DMS79 (cell line): ENCODE results near the gene IMMP2L.
"Not testable (repeated sequence)": the region's sequence is repeated elsewhere in the genome, so short reads cannot be mapped to it uniquely, and the experiment has no call there.

Experiments used
- DNase-seq: peaks from one replicate; lab custom pipeline; 2025; lab: John Stamatoyannopoulos, UW

The IMMP2L gene

GRCh38 chr7:110988890-110989501 is 573.3 kb downstream of the IMMP2L start:
- no peak for DNase-seq

DNA sequence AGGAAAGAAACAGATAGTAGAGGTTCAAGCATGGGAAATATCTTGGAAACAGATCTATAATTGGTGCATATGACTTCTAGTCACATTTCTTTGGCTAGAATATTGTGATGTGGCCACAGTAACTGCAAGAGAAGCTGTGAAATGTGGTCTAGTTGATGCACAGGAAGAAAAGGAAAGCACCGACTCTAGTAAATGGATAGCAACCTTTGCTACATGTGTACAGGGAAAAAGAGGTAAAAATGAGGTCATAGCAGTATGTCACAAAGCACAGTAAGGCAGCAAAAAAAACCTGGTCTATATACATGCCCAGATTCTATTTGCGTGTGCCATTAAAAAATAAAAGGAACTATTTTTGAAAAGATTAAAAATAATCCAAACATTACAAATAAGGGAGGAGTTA is 573.9 kb downstream of the IMMP2L start:
- DNase-seq = no peak

GRCh38 chr7:110987127-110987693 is 575.1 kb downstream of the IMMP2L start:
- no peak for DNase-seq

DNA sequence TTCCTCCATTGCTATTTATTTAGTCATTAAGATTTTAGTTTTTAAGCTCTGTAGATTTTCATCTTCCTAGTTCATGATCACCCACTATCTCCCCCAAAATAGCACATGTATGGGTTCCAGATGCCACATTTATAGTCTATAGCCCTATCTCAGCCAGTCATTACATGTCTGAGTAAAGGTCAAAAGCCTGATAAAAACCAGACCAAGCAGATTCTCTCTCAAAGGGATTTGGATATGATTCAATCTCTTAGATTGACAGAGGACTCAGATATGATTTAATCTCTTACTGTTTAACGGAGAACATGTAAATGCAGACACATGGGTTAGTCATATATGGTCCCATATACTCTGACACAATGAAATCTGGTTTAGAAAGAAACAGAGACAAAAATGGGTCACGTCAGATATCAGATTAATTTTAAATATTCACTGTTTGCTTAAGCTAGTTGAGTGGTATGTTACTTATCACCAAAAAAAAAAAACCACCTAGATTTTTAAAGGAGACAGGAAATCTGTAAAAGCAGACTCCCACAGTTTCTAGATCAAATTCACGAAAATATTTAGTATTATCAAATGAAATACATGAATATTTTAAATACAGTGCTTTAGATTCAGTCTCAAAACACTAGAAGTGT is 578.4 kb downstream of the IMMP2L start:
- DNase-seq = no peak

- no peak for DNase-seq
These were observed 585.1 kb downstream of the IMMP2L start for GRCh38 chr7:110977127-110977737.

DNA sequence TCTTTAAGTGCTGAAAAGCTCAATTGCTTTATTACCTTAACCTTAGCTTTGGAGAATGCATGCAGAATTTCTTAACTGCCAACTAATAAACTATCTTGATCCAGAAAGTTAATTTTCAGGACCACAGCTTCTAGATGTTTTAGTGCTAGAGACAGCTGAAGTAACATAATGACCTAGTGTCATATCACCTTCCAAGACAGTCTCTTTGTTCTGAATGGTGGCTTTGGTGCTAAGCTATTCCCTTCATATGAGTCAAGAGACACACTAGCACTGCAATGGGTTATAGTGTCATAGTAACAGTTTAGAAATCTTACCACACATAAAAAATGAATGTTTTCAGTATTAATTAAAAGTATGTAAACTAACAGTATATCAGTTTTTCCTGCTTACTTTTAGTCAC is 586.8 kb downstream of the IMMP2L start:
- no peak for DNase-seq

DNA sequence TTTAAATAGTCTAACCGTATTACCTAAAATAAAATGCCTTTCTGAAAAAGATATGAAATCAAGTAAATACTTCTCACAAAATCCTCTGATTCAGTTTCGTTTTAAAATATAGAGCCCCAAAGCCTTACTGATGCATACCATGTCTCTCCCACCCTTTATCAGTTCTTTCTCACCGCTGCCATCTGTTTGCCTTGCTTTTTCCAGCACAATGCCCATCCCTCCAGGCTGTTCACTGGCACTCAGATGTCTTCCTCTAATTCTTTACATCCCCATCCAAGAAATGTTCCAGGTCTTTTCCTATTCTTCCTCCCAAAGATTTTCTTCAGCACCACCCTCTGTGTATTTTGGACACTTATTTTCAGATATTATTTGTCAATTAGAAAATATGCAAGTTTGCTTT is 587.9 kb downstream of the IMMP2L start:
- DNase-seq = no peak

DNA sequence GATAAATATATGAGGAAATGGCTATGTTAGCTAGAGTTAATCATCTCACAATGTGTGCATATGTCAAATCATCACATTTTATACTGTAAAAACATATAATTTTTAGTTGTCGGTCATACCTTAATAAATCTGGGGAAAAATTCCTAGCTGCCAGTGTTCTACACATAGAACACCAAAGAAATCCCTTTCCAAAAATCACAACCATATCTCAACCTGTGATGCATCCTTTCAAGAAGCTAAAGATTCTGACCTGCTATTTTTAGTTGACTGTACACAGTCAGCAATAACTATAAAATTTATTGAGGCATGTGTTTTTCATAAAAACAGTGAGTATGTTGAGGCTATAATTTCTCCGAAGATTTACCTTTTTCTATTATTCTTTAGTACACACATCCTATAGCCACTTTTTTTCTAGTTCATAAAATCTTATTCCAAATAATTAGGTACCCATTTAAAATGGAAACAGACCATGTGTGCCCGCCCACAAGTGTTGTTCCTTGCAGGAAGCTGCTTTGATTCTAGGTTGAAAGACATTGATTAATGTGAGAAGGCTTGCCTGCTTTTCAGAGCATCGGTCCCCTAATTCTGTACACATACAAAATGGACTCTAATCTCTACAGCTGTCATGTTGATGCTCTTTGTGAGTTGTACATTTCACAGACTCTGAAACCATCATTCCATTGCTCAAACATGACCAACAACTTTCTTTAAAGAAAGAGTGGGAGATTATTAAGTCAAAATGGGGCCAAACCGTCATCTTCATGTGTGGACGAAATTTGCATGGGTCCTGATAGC is 588.9 kb downstream of the IMMP2L start:
- DNase-seq = no peak

DNA sequence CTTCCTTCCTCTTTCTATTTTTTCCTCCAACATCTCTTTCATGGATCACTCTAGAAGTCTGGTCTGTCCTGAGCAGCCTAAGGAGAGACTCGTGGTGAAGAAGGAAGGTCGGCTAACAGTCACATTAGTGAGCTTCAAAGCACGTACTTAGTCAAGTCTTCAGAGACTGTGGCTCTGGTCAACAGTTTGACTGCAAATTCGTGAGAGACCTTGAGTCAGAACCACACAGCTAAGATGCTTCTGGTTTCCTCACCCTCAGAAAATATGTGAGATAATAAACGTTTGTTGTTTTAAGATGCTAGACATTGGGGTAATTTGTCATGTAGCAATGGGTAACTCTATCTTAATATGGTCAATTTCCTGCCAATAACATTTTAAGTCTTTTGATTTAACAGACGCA is 597.5 kb downstream of the IMMP2L start:
- no peak for DNase-seq

- DNase-seq = no peak
These were observed 599.5 kb downstream of the IMMP2L start for GRCh38 chr7:110962826-110963225.

- no peak for DNase-seq
These were observed 599.9 kb downstream of the IMMP2L start for GRCh38 chr7:110962374-110962773.

GRCh38 chr7:110960811-110961210 is 601.5 kb downstream of the IMMP2L start:
- DNase-seq = no peak

GRCh38 chr7:110948280-110948679 is 614.0 kb downstream of the IMMP2L start:
- DNase-seq = no peak

- DNase-seq = no peak
These were observed 614.9 kb downstream of the IMMP2L start for GRCh38 chr7:110947408-110947807.

- DNase-seq = no peak
These were observed 617.2 kb downstream of the IMMP2L start for GRCh38 chr7:110944966-110945644.

DNA sequence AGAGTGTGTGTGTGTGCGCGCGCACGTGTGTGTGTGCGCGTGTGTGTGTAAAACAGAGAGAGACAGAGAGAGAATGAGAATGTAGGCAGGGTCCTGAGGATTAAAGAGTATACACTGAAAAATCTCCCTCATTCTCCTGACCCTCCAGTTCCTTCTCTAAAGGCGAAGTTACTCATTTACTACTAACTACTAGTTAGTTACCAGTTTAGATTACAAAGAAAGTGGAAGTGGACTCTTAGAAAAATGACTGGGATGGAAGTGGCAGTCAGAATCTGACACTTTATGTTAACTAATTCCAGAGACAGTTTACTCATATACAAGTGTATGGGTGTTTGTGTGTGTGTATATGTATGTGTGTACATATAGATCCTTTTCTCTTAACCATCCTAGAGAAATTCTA is 617.8 kb downstream of the IMMP2L start:
- DNase-seq = no peak

- no peak for DNase-seq
These were observed 618.5 kb downstream of the IMMP2L start for GRCh38 chr7:110943701-110944345.

DNA sequence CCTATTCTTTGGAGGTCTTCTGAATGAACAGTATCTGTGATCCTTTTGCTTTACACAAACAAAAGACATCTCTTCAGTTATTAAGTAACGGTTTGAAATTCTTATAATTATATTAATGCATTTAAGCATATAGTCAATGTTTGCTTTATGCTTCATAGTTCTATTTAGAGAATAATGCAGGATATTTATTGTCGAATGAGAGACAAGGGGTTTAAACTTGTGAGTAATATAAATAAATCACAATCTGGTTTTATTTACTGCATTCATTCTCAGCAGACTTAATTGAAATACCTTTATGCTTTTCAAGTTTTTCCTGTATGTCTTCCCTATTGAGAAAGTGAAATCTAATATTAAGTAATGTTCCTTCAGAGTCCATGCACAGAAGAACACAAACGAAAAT is 620.9 kb downstream of the IMMP2L start:
- no peak for DNase-seq

DNA sequence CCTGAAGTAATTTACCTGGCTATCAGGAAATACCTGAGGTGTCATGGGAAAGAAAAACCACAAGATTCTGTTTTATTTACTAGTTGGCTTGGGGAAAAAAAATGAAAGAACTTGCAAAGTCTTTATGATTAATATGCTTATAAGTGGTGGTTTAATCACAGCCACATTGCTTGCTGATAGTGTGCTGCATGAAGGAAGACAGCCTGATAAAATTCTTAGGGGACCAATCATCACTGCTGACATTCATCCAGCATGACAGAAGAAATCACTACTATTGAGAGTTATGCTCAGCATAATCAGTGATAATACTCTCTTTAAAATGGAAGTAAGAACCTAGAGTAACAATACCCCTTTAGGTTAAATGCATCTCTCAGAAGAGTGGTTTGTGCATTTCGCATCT is 621.5 kb downstream of the IMMP2L start:
- no peak for DNase-seq

DNA sequence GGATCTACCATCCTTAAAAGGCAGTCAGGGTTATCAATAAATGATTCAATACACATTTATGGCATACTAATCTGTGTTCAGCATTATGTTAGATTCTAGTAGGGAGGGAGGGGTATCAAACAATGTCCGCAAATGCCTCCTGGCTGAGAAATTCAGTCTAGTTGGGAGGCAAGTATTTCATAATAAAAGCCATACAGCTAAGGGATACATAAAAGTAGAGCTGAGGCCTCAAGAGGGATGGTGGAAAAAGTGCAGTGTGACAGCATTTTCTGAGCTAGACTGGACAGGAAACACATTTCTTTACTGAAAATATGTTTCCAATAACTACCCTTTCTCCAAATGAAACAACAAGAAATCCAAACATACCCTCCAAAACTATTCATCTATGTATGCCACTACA is 624.1 kb downstream of the IMMP2L start:
- DNase-seq = no peak

- not testable (repeated sequence) for DNase-seq
These were observed 625.6 kb downstream of the IMMP2L start for GRCh38 chr7:110936665-110937064.
